PFSK-1 (cell line): ENCODE data around the gene FGFBP3.

Experiments used
- FOXP2 ChIP-seq: optimal IDR thresholded peaks from 2 replicates; pipeline ENCODE3; 2011; ENCODE audit warnings: borderline replicate concordance, control low read depth, inconsistent platforms; ENCODE audit not compliant: insufficient read depth; ENCODE audit errors: extremely low read length, extremely low read depth
- POLR2AphosphoS5 ChIP-seq: IDR thresholded peaks from 2 replicates; pipeline ENCODE4 v1.6.1; 2012; ENCODE audit warnings: low read depth, mild to moderate bottlenecking, control low read depth, low read length, moderate library complexity
- SIN3A ChIP-seq: IDR thresholded peaks from 2 replicates; pipeline ENCODE4 v1.6.1; 2012; ENCODE audit warnings: mild to moderate bottlenecking, low read length, moderate library complexity, borderline replicate concordance; ENCODE audit not compliant: insufficient read depth
- TAF1 ChIP-seq: IDR thresholded peaks from 2 replicates; pipeline ENCODE4 v1.6.1; 2012; ENCODE audit warnings: low read length, control low read depth, borderline replicate concordance; ENCODE audit not compliant: insufficient read depth
- TF ChIP-seq, protein P1 (sequence below), 2 experiments: IDR thresholded peaks; 2 replicates each; pipeline versions ENCODE4 v1.6.1 to v1.8.0; 2011 to 2012; ENCODE audit warnings: low read depth in 2 of 2, low read length in 2 of 2, control low read depth in 1 of 2, inconsistent platforms in 1 of 2, mild to moderate bottlenecking in 1 of 2, moderate library complexity in 1 of 2; ENCODE audit not compliant: insufficient read depth in 1 of 2

DNA sequence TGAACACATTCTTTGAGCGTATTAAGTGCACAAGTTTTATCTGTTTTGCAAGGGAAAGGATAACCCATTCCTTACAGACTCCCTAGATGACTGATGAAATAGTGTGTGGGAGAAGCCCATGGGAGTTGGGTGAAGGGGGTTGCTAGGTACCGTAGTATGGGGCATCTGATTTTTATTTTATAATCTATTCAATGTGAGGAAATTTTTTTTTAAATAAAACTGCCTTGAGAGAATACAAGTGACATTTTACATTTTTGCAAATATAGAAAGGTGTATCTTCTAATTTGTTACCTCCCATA is 15.7 kb upstream of the FGFBP3 start:
- TF ChIP-seq, protein P1, sequence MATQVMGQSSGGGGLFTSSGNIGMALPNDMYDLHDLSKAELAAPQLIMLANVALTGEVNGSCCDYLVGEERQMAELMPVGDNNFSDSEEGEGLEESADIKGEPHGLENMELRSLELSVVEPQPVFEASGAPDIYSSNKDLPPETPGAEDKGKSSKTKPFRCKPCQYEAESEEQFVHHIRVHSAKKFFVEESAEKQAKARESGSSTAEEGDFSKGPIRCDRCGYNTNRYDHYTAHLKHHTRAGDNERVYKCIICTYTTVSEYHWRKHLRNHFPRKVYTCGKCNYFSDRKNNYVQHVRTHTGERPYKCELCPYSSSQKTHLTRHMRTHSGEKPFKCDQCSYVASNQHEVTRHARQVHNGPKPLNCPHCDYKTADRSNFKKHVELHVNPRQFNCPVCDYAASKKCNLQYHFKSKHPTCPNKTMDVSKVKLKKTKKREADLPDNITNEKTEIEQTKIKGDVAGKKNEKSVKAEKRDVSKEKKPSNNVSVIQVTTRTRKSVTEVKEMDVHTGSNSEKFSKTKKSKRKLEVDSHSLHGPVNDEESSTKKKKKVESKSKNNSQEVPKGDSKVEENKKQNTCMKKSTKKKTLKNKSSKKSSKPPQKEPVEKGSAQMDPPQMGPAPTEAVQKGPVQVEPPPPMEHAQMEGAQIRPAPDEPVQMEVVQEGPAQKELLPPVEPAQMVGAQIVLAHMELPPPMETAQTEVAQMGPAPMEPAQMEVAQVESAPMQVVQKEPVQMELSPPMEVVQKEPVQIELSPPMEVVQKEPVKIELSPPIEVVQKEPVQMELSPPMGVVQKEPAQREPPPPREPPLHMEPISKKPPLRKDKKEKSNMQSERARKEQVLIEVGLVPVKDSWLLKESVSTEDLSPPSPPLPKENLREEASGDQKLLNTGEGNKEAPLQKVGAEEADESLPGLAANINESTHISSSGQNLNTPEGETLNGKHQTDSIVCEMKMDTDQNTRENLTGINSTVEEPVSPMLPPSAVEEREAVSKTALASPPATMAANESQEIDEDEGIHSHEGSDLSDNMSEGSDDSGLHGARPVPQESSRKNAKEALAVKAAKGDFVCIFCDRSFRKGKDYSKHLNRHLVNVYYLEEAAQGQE (IDR thresholded peaks at IDR 0.05; ENCODE audit: insufficient read depth in 1 of 2, low read depth in 2 of 2, low read length in 2 of 2), result no peak
- TF ChIP-seq TAF1 (no peak), POLR2AphosphoS5 (no peak), SIN3A (no peak), FOXP2 (no peak)
